ENCODE measurements around the gene CENPC. TPM values are rescaled to one million over a fixed set of nuclear protein-coding genes. Genes with fewer than 3 reads are reported as not detected.

Gene CENPC
- total and polyA plus RNA-seq, 2 experiments from 2014 or later: 21.6 to 24.5 TPM

- H3F3A ChIP-seq (replicated peaks; ENCODE audit: low read depth): no peaks in the 10 kb centered on the region
- no peaks in the 10 kb centered on the region for H3K79me2 ChIP-seq (replicated peaks; ENCODE audit: insufficient read depth)
- H3K9me3 Mint-ChIP-seq: peaks cover 30% of the 10 kb centered on the region
- no peaks in the 10 kb centered on the region for H3K4me1 ChIP-seq (ENCODE audit: insufficient read depth)
- H4K20me1 ChIP-seq (replicated peaks; ENCODE audit: insufficient read depth): no peaks in the 10 kb centered on the region
- H3K9me2 ChIP-seq (ENCODE audit: insufficient read depth): no peaks in the 10 kb centered on the region
- H3K4me3 ChIP-seq: no peak overlapping the region
- no peaks in the 10 kb centered on the region for H3K27me3 ChIP-seq (ENCODE audit: insufficient read depth)
- no peak overlapping the region for H3K4me2 ChIP-seq
- no peak overlapping the region for H2AFZ ChIP-seq
- no peaks in the 10 kb centered on the region for H3K27me3 Mint-ChIP-seq (ENCODE audit: insufficient read depth, low read depth, poor library complexity)
- TF ChIP-seq CREB1 (CRISPR knock-in tag; IDR thresholded peaks at IDR 0.05; ENCODE audit: low read depth) (no peak), ZNF462 (CRISPR knock-in tag; IDR thresholded peaks at IDR 0.05) (no peak), CTCF (conservative IDR thresholded peaks at IDR 0.05; ENCODE audit: low read depth in 2 of 2) (no peak)
- no peak overlapping the region for H3K27ac ChIP-seq (ENCODE audit: low read depth)
- no peak for DNase-seq (ENCODE audit: low spot score)
- no peaks in the 10 kb centered on the region for H3K4me1 Mint-ChIP-seq
- H3K27ac Mint-ChIP-seq: no peak overlapping the region
- H3K36me3 Mint-ChIP-seq (ENCODE audit: low read depth): peaks cover 28% of the 10 kb centered on the region
- H3K36me3 ChIP-seq (ENCODE audit: insufficient read depth): no peaks in the 10 kb centered on the region
- H3K4me3 Mint-ChIP-seq: no peak overlapping the region
- ATAC-seq: no peak
Measured at GRCh38 chr4:67593741-67594175, 48.5 kb upstream of the CENPC start.

- H3K4me1 Mint-ChIP-seq: no peaks in the 10 kb centered on the region
- no peaks in the 10 kb centered on the region for H3K27me3 Mint-ChIP-seq (ENCODE audit: insufficient read depth, low read depth, poor library complexity)
- no peaks in the 10 kb centered on the region for H3K36me3 Mint-ChIP-seq (ENCODE audit: low read depth)
- TF ChIP-seq POLR2AphosphoS5 (IDR thresholded peaks at IDR 0.05; ENCODE audit: low read depth) (no peak), REST (IDR thresholded peaks at IDR 0.05; ENCODE audit: unreplicated experiment) (no peak), EZH2phosphoT487 (IDR thresholded peaks at IDR 0.05; ENCODE audit: unreplicated experiment) (no peak)
- H3K36me3 ChIP-seq (ENCODE audit: insufficient read depth): no peaks in the 10 kb centered on the region
- H3F3A ChIP-seq (replicated peaks; ENCODE audit: low read depth): no peaks in the 10 kb centered on the region
- no peaks in the 10 kb centered on the region; the same call in 2 of the 3 replicates for H3K9me3 Mint-ChIP-seq
- H3K27ac ChIP-seq (ENCODE audit: low read depth): no peak overlapping the region
- no peak overlapping the region for H3K27ac Mint-ChIP-seq
- no peaks in the 10 kb centered on the region for H4K20me1 ChIP-seq (replicated peaks; ENCODE audit: insufficient read depth)
- no peaks in the 10 kb centered on the region for H3K79me2 ChIP-seq (replicated peaks; ENCODE audit: insufficient read depth)
- H3K27me3 ChIP-seq (ENCODE audit: insufficient read depth): no peaks in the 10 kb centered on the region
- DNase-seq (ENCODE audit: low spot score) (no peak), ATAC-seq (no peak)
- H3K4me1 ChIP-seq (ENCODE audit: insufficient read depth): no peaks in the 10 kb centered on the region
- H3K4me2 ChIP-seq: no peak overlapping the region
- H3K4me3 ChIP-seq: no peak overlapping the region
- no peaks in the 10 kb centered on the region for H3K9me2 ChIP-seq (ENCODE audit: insufficient read depth)
- no peak overlapping the region for H2AFZ ChIP-seq
- H3K4me3 Mint-ChIP-seq: no peak overlapping the region
Measured at GRCh38 chr4:67587156-67587555, 41.9 kb upstream of the CENPC start.
